ENCODE data around the gene CSMD2.

CSMD2 gene

GRCh38 chr1:33572387-33572786, 592.6 kb downstream of the CSMD2 start:
- no peak for DNase-seq

GRCh38 chr1:33569331-33569730, 595.7 kb downstream of the CSMD2 start:
- no peak for DNase-seq

- no peak for DNase-seq
Observed at GRCh38 chr1:33563699-33564098, 601.3 kb downstream of the CSMD2 start.

GRCh38 chr1:33562563-33562962, 602.5 kb downstream of the CSMD2 start:
- DNase-seq, result no peak

GRCh38 chr1:33561576-33561975, 603.5 kb downstream of the CSMD2 start:
- DNase-seq, result no peak

GRCh38 chr1:33560680-33561079, 604.4 kb downstream of the CSMD2 start:
- no peak for DNase-seq

GRCh38 chr1:33548721-33549120, 616.3 kb downstream of the CSMD2 start:
- DNase-seq, result no peak

GRCh38 chr1:33548319-33548718, 616.7 kb downstream of the CSMD2 start:
- DNase-seq, result no peak

GRCh38 chr1:33547576-33547975, 617.5 kb downstream of the CSMD2 start:
- no peak for DNase-seq

- no peak for DNase-seq
Observed at GRCh38 chr1:33541966-33542365, 623.1 kb downstream of the CSMD2 start.

GRCh38 chr1:33537885-33538284, 627.1 kb downstream of the CSMD2 start:
- DNase-seq, result no peak

- DNase-seq, result no peak
Observed at GRCh38 chr1:33535334-33535733, 629.7 kb downstream of the CSMD2 start.

- DNase-seq, result no peak
Observed at GRCh38 chr1:33532936-33533335, 632.1 kb downstream of the CSMD2 start.

- DNase-seq, result no peak
Observed at GRCh38 chr1:33532250-33532649, 632.8 kb downstream of the CSMD2 start.

GRCh38 chr1:33529957-33530356, 635.1 kb downstream of the CSMD2 start:
- DNase-seq, result no peak

- DNase-seq, result no peak
Observed at GRCh38 chr1:33527934-33528333, 637.1 kb downstream of the CSMD2 start.

GRCh38 chr1:33524586-33524985, 640.4 kb downstream of the CSMD2 start:
- DNase-seq, result no peak

GRCh38 chr1:33519240-33519884, 645.7 kb downstream of the CSMD2 start:
- DNase-seq, result no peak

GRCh38 chr1:33517596-33518250, 647.3 kb downstream of the CSMD2 start:
- no peak for DNase-seq

- no peak for DNase-seq
Observed at GRCh38 chr1:33516891-33517567, 648.0 kb downstream of the CSMD2 start.

GRCh38 chr1:33516428-33516827, 648.6 kb downstream of the CSMD2 start:
- no peak for DNase-seq

GRCh38 chr1:33515607-33516006, 649.4 kb downstream of the CSMD2 start:
- no peak for DNase-seq

- DNase-seq, result no peak
Observed at GRCh38 chr1:33515112-33515511, 649.9 kb downstream of the CSMD2 start.
